GM18909 (cell line): ENCODE data around the gene MED16.

ENCODE experiments used
- ATAC-seq: cut with Tn5 transposase; IDR thresholded peaks from one replicate; pipeline ENCODE4 v1.9.1; 2021; ENCODE audit warnings: mild to moderate bottlenecking; ENCODE audit not compliant: unreplicated experiment, poor library complexity

The MED16 gene

DNA sequence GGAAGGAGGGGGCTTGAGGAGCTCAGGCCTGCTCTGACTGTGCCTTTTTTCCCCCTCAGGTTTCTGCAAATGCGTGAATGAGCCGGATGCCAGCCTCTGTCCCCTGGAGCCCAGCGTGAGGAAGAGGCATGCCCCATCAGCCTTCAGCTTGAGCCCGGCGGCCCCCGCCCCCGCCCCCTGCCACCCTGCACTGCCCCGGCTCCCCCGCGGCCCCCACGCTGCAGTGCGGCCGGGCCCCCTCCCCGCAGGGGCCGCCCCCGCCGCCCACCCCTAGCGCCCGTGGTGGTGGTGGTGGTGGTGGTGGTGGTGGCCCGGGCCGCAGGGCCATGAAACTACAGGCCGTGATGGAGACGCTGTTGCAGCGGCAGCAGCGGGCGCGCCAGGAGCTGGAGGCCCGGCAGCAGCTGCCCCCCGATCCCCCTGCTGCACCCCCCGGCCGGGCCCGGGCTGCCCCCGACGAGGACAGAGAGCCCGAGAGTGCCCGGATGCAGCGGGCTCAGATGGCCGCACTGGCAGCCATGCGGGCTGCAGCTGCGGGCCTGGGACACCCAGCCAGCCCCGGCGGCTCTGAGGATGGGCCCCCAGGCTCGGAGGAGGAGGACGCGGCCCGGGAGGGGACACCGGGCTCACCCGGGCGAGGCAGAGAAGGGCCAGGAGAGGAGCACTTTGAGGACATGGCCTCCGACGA, 36.4 kb upstream of the MED16 start:
- ATAC-seq = no peak

GRCh38 chr19:928471-929202, 35.6 kb upstream of the MED16 start:
- no peak for ATAC-seq

- no peak for ATAC-seq
Measured at GRCh38 chr19:927780-928401, 34.9 kb upstream of the MED16 start.

- no peak for ATAC-seq
Measured at GRCh38 chr19:927351-927779, 34.4 kb upstream of the MED16 start.

DNA sequence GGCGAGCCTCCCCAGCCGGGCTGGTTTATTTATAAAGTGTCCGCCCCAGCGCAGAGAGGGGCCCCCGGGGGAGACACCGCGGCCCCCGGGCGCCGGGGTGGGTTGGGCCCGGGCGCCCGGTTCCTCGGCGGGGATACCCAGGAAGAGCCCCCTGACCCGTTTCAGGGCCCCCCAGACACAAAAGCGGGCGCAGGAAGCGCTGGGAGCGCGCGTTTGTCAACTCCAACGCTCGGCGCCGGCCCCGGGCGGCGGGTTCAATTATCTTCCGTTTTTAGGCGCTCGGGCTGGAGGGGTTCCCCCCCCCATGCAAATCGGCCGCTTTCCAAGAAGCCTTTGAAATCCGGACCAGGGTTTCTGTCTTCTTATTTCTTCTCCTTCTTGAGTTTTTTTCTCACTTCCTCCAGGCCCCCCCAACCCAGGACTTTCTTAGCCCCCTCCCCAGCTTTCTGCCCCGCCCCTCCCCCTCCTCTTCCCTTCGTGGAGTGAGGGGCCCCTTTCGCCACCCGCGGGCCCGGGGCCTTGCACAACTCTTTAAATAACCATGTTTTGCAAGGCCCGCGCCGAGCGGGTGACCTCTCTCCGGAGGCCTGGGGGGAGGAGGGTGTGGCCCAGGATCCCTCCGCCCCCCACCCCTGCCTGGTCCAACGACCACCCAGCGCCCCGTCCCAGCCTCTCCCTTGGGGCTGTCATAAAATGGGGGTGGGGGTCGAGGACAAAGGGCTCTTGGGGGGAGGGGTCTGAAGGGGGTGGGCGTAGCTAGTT, 33.8 kb upstream of the MED16 start:
- no peak for ATAC-seq

DNA sequence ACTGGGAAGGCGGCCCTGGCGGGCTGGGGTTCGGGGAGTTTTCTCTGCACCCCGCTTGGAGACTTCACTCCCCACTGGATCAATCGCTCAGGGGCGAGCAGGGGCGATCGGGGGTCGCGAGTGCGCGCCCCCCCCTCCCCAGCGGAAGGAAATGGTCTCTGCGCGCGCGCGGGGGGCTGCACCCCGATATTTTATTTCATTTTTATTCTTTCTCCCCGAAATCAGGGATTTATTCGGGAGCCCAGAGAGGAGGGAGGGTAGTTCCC, 33.3 kb upstream of the MED16 start:
- no peak for ATAC-seq

DNA sequence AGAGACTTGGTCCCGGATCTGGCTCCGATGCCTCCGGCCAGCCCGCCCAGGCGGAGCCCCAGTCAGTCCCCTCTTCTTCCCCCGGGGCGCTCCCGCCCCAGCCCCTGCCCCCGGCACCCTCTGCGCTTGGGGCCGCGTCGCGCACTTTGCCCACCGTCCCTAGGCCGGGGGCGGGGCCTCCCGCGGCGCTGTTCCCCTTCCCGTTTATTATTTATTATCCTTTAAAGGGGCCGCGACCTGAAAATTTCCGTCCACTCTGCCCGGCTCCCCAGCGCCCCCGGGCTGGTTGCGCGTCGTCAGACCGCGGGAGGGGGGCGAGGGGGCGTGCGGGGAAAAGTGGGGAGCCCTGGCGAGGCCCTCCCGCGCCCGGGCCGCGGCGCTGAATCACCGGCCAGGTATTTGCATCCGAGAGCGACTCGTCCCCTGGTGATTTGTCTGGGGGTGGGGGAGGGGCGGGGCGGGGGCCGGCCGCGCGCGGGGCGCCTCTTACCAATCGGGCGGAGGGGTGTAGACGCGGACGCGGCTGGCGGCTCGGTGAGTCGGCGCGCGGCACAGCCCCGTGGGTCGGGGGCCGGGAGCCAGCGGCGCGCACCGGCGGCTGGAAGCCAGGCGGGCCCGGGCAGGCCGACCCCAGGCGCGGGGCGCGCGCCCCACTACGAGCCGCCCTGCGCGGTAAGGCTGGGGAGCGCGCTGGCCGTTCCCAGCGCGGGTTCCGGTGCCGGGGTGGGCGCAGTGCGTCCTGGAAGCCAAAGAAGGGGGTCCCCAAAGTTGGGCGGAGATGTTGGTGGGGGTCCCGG, 32.7 kb upstream of the MED16 start, which contains the start of gene ARID3A:
ARID3A (plus strand) TSS at position 510 of the 797 bp plus-strand sequence. CDS start 3,494 bp downstream, outside the sequence.
- ATAC-seq = peak; percentile 52

- peak; percentile 12 for ATAC-seq
Measured at GRCh38 chr19:925087-925525, 32.1 kb upstream of the MED16 start.

DNA sequence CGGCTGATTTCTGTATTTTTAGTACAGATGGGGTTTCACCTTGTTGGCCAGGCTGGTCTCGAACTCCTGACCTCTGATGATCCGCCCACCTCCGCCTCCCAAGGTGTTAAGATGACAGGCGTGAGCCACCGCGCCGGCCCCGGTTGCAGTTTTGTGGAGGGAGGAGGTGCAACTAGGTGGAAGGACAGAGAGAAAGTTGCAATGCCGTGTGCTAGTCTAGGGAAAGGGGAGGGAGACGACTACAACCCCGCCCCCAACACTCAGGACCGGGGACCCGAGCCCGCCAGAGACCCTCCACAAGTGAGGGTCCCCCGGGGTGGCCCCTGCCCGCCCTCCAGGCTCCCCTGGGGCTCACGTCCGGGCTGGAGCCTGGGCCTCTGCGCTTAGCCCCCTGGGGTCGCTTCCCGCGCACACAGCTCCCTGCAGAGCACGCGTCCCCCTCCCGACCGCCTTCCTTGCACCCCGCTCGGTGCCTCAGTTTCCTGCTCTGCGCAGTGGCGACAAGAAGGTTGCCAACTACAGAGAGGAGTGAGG, 31.6 kb upstream of the MED16 start:
- no peak for ATAC-seq

DNA sequence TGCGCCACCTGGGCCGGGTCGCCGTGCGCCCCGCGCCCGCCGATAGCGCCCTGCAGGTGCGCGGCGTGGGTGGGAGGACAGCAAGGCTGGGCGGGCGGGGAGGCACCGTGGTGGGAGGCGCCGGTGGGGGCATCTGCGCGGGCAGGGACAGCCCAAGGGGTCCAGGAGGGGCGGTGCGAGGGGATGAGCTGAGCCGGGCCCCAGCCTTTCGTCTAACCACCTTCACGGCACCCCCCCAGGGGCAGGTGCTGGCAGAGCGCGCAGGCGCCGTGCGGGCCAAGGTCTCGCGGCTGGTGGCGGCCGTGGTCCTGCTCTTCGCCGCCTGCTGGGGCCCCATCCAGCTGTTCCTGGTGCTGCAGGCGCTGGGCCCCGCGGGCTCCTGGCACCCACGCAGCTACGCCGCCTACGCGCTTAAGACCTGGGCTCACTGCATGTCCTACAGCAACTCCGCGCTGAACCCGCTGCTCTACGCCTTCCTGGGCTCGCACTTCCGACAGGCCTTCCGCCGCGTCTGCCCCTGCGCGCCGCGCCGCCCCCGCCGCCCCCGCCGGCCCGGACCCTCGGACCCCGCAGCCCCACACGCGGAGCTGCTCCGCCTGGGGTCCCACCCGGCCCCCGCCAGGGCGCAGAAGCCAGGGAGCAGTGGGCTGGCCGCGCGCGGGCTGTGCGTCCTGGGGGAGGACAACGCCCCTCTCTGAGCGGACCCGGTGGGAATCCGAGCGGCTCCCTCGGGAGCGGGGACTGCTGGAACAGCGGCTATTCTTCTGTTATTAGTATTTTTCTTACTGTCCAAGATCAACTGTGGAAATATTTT, 27.3 kb upstream of the MED16 start:
- no peak for ATAC-seq

DNA sequence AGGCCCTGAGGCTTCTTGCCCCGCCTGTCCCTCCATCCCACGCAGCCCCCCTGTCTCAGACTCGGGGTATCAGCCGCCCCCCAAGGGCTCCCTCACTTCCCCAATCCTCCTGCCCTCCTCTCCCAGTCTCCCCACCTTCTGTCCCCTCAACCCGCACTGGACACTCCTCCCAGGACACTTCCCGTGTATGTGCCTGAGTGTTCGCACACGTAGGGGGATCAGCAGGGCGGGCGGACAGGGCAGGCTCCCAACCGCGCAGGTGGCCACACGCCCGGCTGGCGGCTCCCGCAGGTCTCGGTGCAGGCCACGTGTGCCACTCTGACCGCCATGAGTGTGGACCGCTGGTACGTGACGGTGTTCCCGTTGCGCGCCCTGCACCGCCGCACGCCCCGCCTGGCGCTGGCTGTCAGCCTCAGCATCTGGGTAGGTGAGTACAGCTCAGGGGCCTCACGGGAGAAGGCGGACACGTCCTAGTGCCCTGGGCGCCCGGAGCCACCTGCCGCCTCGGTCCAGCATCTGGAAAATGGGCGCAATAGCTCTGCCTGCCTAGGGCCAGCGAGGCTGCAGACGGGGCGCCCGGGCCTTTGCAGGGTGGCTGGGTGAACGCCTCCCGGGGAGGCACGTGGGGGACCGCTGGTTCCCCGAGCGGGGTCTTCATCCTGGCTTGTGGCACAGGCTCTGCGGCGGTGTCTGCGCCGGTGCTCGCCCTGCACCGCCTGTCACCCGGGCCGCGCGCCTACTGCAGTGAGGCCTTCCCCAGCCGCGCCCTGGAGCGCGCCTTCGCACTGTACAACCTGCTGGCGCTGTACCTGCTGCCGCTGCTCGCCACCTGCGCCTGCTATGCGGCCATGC, 26.4 kb upstream of the MED16 start:
- no peak for ATAC-seq

GRCh38 chr19:918481-919198, 25.7 kb upstream of the MED16 start:
- ATAC-seq = no peak

DNA sequence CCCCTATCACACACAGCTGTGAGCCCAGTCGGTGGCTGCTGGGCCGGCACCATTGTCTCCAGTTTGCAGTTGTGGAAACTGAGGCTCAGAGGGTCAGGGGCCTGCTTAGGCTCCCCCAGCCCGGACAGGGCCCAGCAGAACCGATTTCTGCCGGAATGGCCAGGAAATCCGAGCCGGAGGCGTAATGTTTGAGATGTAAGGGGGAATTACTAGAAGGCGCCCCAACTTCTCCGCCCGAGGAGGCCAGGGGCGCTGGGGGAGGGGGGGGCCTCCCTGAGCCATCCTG, 25.1 kb upstream of the MED16 start:
- ATAC-seq = no peak

DNA sequence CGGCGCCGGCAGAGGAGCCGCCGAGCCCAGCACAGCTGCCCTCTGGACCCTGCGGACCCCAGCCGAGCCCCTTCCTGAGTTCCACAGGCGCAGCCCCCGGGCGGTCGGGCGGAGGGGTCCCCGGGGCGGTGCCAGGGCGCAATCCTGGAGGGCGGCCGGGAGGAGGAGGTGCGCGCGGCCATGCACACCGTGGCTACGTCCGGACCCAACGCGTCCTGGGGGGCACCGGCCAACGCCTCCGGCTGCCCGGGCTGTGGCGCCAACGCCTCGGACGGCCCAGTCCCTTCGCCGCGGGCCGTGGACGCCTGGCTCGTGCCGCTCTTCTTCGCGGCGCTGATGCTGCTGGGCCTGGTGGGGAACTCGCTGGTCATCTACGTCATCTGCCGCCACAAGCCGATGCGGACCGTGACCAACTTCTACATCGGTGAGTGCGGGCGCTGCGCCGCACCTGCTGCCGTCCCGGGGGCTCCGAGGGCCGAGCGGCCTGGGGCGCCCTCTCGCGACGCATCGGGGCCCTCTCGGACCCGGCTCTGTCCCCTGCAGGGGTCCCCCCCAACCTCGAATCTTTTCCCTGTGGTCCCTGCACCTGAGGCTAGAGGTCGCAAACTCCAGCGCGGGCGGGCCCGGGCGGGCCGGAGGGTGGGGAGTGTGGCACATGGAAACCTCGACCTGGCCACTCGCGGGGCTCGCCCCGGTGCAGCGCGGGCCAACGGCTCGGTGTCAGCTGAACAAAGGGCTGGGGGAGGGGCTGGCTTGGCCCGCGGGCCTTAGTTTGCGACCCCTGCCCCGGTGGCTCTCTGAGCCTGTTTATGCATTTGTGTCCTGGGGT, 24.6 kb upstream of the MED16 start, which contains the start of gene KISS1R:
KISS1R (plus strand) TSS at position 11 of the 829 bp plus-strand sequence; CDS start at position 181, 170 bp downstream.
- ATAC-seq = no peak

- ATAC-seq = no peak
Measured at GRCh38 chr19:916645-917322, 23.8 kb upstream of the MED16 start.

DNA sequence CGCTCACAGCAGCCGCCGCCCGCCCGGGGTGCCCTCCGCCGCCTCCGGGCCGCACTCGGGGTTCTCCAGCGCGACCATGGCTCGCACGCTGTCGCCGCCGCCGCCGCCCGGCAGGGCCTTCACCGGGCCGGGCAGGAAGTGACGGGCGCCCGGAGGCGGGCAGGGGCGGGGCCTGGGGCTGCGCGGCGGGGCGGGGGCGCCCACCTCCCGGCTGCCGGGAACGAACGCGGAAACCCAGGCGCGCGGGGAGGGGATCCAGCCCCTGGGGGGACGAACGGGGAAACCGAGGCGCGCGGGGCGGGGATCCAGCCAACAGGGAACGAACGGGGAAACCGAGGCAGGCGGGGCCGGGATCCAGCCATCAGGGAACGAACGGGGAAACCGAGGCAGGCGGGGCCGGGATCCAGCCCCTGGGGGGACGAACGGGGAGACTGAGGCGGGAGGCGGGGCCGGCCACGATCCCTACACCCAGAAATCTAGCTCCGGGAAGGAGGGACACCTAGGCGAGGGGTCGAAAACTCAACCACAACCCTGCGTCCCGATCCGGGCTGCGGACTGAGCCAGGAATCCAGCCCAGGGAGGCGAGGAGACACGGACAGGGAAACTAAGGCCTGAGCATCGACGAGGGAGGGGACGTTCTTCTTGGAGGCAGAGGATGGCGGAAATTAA, 20.2 kb upstream of the MED16 start, which contains the start of gene R3HDM4:
R3HDM4 (minus strand) TSS at position 140 of the 669 bp plus-strand sequence; CDS start at position 78, 62 bp downstream.
- ATAC-seq = no peak
